Trophoblast cell (in vitro differentiated cells and primary cell): ENCODE measurements around the gene AGPS.

Source experiments
- DNase-seq, 2 donors: peaks; one replicate each; pipeline ENCODE4 v3.0.0-alpha.2; 2016
- H2AFZ ChIP-seq: 2 replicates; pipeline ENCODE4 v1.6.1; 2013; ENCODE audit warnings: low read length, moderate library complexity, mild to moderate bottlenecking; ENCODE audit not compliant: insufficient read depth, poor library complexity
- H2AK5ac ChIP-seq: 2 replicates; pipeline ENCODE4 v1.6.1; 2013; ENCODE audit warnings: mild to moderate bottlenecking, low read length
- H2BK120ac ChIP-seq: 2 replicates; pipeline ENCODE4 v1.6.1; 2013; ENCODE audit warnings: low read length, mild to moderate bottlenecking, moderate library complexity; ENCODE audit not compliant: insufficient read depth, poor library complexity
- H2BK12ac ChIP-seq: 2 replicates; pipeline ENCODE4 v1.6.1; 2013; ENCODE audit warnings: mild to moderate bottlenecking, low read length, moderate library complexity
- H2BK5ac ChIP-seq: 2 replicates; pipeline ENCODE4 v1.6.1; 2013; ENCODE audit warnings: low read length, low read depth, moderate library complexity, mild to moderate bottlenecking; ENCODE audit not compliant: poor library complexity
- H3K14ac ChIP-seq: 2 replicates; pipeline ENCODE4 v1.6.1; 2013; ENCODE audit warnings: mild to moderate bottlenecking, low read length
- H3K18ac ChIP-seq: 2 replicates; pipeline ENCODE4 v1.6.1; 2013; ENCODE audit warnings: mild to moderate bottlenecking, low read length
- H3K23ac ChIP-seq: 2 replicates; pipeline ENCODE4 v1.6.1; 2013; ENCODE audit warnings: low read length
- H3K27ac ChIP-seq: 2 replicates; pipeline ENCODE4 v1.5.1; 2013; ENCODE audit warnings: low read depth, mild to moderate bottlenecking, inconsistent platforms, low read length, moderate library complexity
- H3K27me3 ChIP-seq: 2 replicates; pipeline ENCODE4 v1.6.1; 2013; ENCODE audit warnings: inconsistent platforms, mild to moderate bottlenecking, low read length, moderate library complexity; ENCODE audit not compliant: insufficient read depth
- H3K36me3 ChIP-seq, 2 experiments: 1 replicate in 1 of 2; 2 replicates in 1 of 2; pipeline ENCODE4 v1.6.1; 2013; ENCODE audit warnings: low read length in 2 of 2, mild to moderate bottlenecking in 2 of 2, moderate library complexity in 1 of 2; ENCODE audit not compliant: insufficient read depth in 2 of 2, control insufficient read depth in 1 of 2
- H3K4ac ChIP-seq: 2 replicates; pipeline ENCODE4 v1.6.1; 2013; ENCODE audit warnings: low read depth, mild to moderate bottlenecking, low read length, moderate library complexity
- H3K4me1 ChIP-seq, 2 experiments: 1 replicate in 1 of 2; 2 replicates in 1 of 2; pipeline ENCODE4 v1.6.1; 2013; ENCODE audit warnings: low read length in 2 of 2, mild to moderate bottlenecking in 2 of 2, moderate library complexity in 1 of 2; ENCODE audit not compliant: insufficient read depth in 2 of 2, control insufficient read depth in 1 of 2
- H3K4me2 ChIP-seq: 2 replicates; pipeline ENCODE4 v1.6.1; 2013; ENCODE audit warnings: inconsistent platforms, mild to moderate bottlenecking, low read length, moderate library complexity
- H3K4me3 ChIP-seq: 2 replicates; pipeline ENCODE4 v1.5.1; 2013; ENCODE audit warnings: mild to moderate bottlenecking, low read depth, low read length, inconsistent platforms
- H3K79me1 ChIP-seq: one replicate; pipeline ENCODE4 v1.6.1; 2013; ENCODE audit warnings: low read length
- H3K79me2 ChIP-seq: 2 replicates; pipeline ENCODE4 v1.6.1; 2013; ENCODE audit warnings: low read length, mild to moderate bottlenecking; ENCODE audit not compliant: control insufficient read depth, insufficient read depth, poor library complexity
- H3K9ac ChIP-seq: 2 replicates; pipeline ENCODE4 v1.6.1; 2013; ENCODE audit warnings: mild to moderate bottlenecking, low read length
- H3K9me3 ChIP-seq: 2 replicates; pipeline ENCODE4 v1.6.1; 2013; ENCODE audit warnings: low read depth, mild to moderate bottlenecking, control low read depth, inconsistent platforms, low read length; ENCODE audit not compliant: insufficient read depth
- H4K12ac ChIP-seq: 2 replicates; pipeline ENCODE4 v1.6.1; 2013; ENCODE audit warnings: low read depth, mild to moderate bottlenecking, low read length, moderate library complexity
- H4K8ac ChIP-seq: 2 replicates; pipeline ENCODE4 v1.6.1; 2013; ENCODE audit warnings: low read depth, mild to moderate bottlenecking, low read length, moderate library complexity
- H4K91ac ChIP-seq: one replicate; pipeline ENCODE4 v1.6.1; 2013; ENCODE audit warnings: low read depth, mild to moderate bottlenecking, low read length, moderate library complexity
- WGBS: extraction: QIAGEN DNeasy Blood & Tissue Kit; methylation state at CpG from one replicate; pipeline ENCODE4 v1.1.7; 2013; ENCODE audit warnings: missing lambda C conversion rate; ENCODE audit not compliant: insufficient read length, insufficient coverage; ENCODE audit errors: extremely low coverage; 5-methylcytosine and 5-hydroxymethylcytosine counted together

AGPS gene

DNA sequence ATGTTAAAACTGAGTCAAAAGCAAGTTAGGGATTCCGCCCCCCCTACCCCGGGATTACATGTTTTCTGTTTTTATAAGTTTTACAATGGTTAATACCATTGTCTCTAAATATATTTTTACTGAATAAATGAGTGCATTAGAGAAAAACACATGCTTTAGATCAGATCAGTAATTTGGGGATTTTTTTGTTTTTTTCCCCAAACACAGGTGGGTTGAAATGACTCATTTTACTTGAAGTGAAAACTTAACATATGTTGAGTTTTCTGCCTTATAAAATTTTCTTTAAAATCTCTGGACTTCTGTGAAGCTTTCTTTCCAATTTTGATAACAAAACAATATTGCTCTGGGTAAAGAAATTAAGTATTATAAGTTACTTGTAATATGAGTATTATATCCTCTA, 114.4 kb downstream of the AGPS start:
- Histone ChIP-seq H3K4me2 (no peak overlapping the region), H3K23ac (no peak overlapping the region), H3K18ac (no peak overlapping the region), H3K4ac (no peak overlapping the region), H2AFZ (no peak overlapping the region), H4K8ac (no peak overlapping the region), H3K4me1 (no peaks in the 10 kb centered on the region), H2BK5ac (no peak overlapping the region), H2AK5ac (no peak overlapping the region), H3K4me3 (no peak overlapping the region), H2BK12ac (no peak overlapping the region), H4K91ac (no peak overlapping the region), H3K9ac (no peak overlapping the region), H3K79me1 (no peaks in the 10 kb centered on the region), H3K9me3 (no peaks in the 10 kb centered on the region), H3K27me3 (no peaks in the 10 kb centered on the region), H4K12ac (no peak overlapping the region), H3K14ac (no peak overlapping the region), H3K27ac (no peak overlapping the region), H3K36me3 (peaks cover 0 to 2% of the 10 kb centered on the region in 2 experiments), H2BK120ac (no peak overlapping the region), H3K79me2 (no peaks in the 10 kb centered on the region)
- no peak for DNase-seq
- WGBS = no CpG with 5 or more reads among the region's 2 CpGs

DNA sequence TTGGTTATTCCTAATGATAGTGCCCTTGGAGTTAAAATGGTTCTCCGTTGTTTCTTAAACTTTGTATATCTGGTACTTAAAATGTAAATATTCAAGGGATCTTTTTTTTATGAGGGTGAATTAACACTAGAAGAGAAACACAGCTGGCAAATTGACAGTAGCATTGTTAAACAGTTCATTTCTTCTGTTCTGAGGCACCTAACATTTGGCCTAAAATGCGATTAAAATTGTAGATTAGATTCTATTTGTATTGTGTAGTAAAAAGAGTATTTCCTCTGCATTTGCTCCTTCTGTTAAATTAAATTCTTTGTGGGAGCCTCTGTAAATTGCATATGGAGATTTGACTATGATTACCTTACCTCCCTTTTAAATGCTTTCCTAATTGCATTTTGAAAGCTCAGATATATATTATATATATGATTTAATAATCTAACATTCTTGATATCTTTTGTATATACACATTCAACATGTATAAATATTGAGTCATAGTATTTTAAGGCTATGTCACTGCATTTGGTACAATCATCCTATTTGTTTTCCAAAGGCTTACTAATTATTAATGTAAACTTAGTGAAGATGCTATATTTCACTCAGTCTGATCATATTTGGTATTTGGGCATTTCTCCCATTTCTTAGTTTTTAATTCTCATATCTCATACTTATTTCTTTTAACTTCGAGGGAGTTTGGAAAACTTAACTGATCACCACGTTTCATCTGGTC, 124.4 kb downstream of the AGPS start:
- no peak overlapping the region for H3K14ac ChIP-seq
- no peaks in the 10 kb centered on the region for H3K9me3 ChIP-seq
- H3K4me1 ChIP-seq = no peaks in the 10 kb centered on the region
- no peak overlapping the region for H4K12ac ChIP-seq
- H3K79me2 ChIP-seq = no peaks in the 10 kb centered on the region
- H3K4me3 ChIP-seq = no peak overlapping the region
- no peak overlapping the region for H2BK5ac ChIP-seq
- H3K23ac ChIP-seq = no peak overlapping the region
- no peaks in the 10 kb centered on the region for H3K79me1 ChIP-seq
- H3K27ac ChIP-seq = no peak overlapping the region
- no peak overlapping the region for H4K91ac ChIP-seq
- WGBS = no CpG with 5 or more reads among the region's 4 CpGs
- H3K27me3 ChIP-seq = no peaks in the 10 kb centered on the region
- no peak overlapping the region for H3K4ac ChIP-seq
- no peak overlapping the region for H2AFZ ChIP-seq
- H4K8ac ChIP-seq = no peak overlapping the region
- H2BK120ac ChIP-seq = no peak overlapping the region
- peaks cover 0 to 1% of the 10 kb centered on the region in 2 experiments for H3K36me3 ChIP-seq
- no peak overlapping the region for H3K9ac ChIP-seq
- H3K18ac ChIP-seq = no peak overlapping the region
- H2AK5ac ChIP-seq = no peak overlapping the region
- DNase-seq = no peak
- H3K4me2 ChIP-seq = no peak overlapping the region
- H2BK12ac ChIP-seq = no peak overlapping the region

DNA sequence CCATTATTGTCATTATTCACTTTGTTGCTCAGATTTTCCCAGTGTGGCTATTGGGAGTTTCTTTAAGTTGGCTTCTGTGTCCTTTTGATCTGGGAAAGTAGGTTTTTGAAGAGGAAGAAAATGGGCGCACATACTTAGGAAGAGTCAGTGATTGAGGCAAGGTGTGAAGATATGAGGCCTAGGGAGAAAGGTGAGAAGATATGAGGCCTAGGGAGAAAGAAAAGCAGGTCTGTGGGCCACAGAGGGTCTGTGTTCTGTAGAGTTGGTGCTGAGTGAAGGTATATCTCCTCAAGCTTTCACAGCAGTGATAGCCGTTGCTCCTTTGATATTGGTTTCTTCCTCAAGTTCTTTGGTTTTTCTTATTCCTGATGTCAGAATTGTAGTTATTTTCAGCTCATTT, 126.2 kb downstream of the AGPS start:
- Histone ChIP-seq H3K36me3 (peaks cover 0 to 1% of the 10 kb centered on the region in 2 experiments), H4K8ac (no peak overlapping the region), H2BK120ac (no peak overlapping the region), H3K4me1 (no peaks in the 10 kb centered on the region), H3K18ac (no peak overlapping the region), H3K4me2 (no peak overlapping the region), H3K27ac (no peak overlapping the region), H2BK5ac (no peak overlapping the region), H3K14ac (no peak overlapping the region), H2AFZ (no peak overlapping the region), H4K12ac (no peak overlapping the region), H3K79me2 (no peaks in the 10 kb centered on the region), H2BK12ac (no peak overlapping the region), H3K79me1 (no peaks in the 10 kb centered on the region), H3K23ac (no peak overlapping the region), H2AK5ac (no peak overlapping the region), H3K27me3 (no peaks in the 10 kb centered on the region), H3K9ac (no peak overlapping the region), H3K4ac (no peak overlapping the region), H3K4me3 (no peak overlapping the region), H4K91ac (no peak overlapping the region), H3K9me3 (no peaks in the 10 kb centered on the region)
- DNase-seq = no peak
- no CpG with 5 or more reads among the region's 2 CpGs for WGBS

DNA sequence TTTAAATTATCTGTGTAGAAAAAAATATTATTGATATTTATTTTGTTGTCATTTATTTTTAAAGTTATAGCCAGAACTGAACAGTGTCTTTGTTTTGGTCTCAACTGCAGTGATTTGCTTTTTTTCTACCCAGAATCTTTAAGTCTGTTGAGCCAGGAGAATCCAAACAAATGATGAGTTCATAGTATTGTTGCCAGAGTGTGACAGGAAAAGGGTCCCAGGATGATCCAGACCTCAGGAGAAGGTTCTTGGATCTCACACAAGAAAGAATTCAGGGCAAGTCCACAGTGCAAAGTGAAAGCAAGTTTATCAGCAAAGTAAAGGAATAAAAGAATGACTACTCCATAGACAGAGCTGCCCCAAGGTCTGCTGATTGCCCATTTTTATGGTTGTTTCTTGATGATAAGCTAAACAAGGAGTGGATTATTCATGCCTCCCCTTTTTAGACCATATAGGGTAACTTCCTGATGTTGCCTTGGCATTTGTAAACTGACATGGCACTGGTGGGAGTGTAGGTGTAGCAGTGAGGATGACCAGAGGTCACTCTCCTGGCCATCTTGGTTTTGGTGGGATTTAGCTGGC, 127.1 kb downstream of the AGPS start:
- Histone ChIP-seq H3K14ac (no peak overlapping the region), H3K79me2 (no peaks in the 10 kb centered on the region), H4K8ac (no peak overlapping the region), H3K27ac (no peak overlapping the region), H3K4ac (no peak overlapping the region), H3K4me3 (no peak overlapping the region), H4K12ac (no peak overlapping the region), H3K23ac (no peak overlapping the region), H2BK5ac (no peak overlapping the region), H4K91ac (no peak overlapping the region), H2BK12ac (no peak overlapping the region), H2BK120ac (no peak overlapping the region), H3K4me2 (no peak overlapping the region), H3K27me3 (no peaks in the 10 kb centered on the region), H2AFZ (no peak overlapping the region), H3K79me1 (no peaks in the 10 kb centered on the region), H3K18ac (no peak overlapping the region), H3K36me3 (no peaks in the 10 kb centered on the region), H2AK5ac (no peak overlapping the region), H3K9ac (no peak overlapping the region), H3K4me1 (no peaks in the 10 kb centered on the region), H3K9me3 (no peaks in the 10 kb centered on the region)
- DNase-seq = no peak
